Medulla oblongata (tissue), 1 donor: ENCODE results near the gene CLEC11A.

Experiments
- DNase-seq: peaks from one replicate; pipeline ENCODE4 v3.0.0-alpha.2; 2015; ENCODE audit errors: extremely low spot score

The CLEC11A gene

GRCh38 chr19:50703915-50704796 is 19.0 kb upstream of the CLEC11A start:
- no peak for DNase-seq

DNA sequence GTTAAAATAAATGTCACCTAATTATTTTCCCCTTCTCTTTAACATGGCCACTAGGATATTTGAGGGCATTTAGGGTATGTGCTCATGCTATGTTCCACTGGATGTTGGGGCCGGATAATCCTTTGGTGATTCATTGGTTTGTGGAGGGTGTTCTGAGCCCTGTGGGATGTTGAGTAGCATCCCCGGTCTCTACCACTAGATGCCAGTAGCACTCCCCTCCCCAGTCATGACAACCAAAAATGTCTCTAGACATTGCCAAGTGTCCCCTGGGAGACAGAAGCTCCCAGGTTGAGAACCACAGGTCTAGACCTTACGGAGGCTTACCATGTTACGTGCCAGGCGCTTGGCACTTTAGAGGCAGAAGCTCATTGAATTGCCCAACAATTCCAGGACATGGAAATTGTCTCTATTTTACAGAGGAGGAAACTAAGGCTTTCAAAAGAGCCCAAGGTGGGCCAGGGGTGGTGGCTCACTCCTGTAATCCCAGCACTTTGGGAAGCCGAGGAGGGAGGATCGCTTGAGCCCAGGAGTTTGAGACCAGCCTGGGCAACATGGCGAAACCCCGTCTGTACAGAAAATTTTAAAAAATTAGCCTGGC is 17.6 kb upstream of the CLEC11A start:
- DNase-seq: peak; percentile 21

DNA sequence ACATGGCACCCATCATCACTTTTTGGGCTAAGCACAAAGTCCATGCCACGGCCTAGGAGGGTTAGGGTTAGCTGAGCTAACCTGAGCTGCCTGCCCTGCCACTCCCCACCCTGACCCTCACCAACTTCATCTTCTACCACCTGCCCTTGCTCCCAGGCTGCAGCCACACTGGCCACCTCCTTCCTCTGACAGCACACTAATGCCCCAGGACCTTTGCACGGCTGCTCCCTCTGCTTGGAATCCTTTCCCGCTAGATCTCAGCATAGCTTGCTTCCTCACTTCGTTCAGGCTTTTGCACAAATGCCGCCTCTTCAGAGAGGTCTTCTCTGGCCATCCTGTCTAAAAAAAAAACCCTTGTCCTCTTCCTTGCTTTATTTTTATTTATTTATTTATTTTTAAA is 16.8 kb upstream of the CLEC11A start:
- no peak for DNase-seq

DNA sequence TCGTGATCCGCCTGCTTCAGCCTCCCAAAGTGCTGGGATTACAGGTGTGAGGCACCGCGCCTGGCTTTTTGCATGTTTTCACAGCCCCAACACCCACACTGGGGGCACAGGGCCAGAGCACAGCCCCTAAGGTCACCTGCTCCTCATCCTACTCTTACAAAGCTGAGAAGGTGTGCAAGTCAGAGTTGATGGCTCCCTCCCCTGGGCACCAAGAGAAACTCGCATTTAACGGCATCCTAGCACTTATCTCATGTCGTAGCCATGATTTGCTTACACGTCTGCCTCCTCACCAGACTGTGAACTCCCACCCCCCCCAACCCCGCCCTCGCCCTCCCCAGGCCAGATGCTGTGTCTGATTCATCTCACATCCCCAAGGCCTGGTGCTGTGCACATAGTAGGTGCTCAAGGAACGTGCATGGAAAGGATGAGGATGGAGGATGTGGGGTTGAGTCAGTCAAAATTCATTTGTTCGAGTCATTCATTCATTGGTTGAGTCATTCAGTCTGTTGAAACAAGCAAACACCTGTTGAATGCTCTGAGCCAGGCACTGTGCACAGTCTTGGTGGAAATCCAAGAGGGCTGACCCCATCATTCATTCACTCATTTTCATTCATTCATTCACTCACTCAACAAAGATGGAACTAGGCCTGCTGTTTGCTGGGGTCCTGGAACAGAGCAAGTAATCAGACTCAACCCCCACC is 14.8 kb upstream of the CLEC11A start:
- DNase-seq: no peak

DNA sequence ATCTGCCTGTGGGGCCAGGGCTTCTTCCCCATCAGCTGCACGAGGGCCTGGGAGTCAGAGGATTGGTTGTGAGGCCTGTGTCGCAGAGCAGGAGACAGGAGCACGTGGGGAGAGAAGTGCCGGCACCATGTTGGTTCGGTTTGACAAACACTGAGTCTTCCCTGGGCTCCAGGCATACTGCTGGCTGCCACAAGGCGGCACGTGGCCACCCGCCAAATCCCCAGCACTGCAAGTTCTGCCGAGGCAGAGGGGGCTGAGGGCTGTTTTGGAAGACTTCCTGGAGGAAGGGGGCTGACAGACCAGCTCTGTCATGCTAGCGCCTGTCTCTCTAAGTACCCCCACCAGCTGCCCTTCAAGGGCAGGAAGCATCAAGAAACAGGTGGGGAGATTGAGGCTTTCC is 13.1 kb upstream of the CLEC11A start:
- DNase-seq: no peak

DNA sequence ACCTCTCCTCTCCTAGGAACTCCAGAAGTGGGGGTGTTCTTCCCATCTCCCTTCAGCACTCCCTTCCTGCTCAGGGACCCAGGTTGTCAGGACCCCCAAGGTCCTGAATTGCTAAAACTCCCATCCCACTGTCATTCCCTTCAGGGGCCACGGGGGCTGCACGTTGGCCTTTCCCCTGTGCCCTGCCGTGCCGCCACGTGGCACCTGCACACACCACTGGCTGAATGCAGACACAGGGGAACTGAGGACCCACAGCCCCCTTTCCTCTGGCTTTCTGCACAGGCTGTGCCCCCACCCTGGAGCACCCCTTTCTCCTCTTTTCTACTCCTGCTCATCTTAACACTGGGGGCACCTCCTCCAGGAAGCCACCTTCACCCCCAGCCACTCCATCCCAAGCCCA is 12.6 kb upstream of the CLEC11A start:
- no peak for DNase-seq

DNA sequence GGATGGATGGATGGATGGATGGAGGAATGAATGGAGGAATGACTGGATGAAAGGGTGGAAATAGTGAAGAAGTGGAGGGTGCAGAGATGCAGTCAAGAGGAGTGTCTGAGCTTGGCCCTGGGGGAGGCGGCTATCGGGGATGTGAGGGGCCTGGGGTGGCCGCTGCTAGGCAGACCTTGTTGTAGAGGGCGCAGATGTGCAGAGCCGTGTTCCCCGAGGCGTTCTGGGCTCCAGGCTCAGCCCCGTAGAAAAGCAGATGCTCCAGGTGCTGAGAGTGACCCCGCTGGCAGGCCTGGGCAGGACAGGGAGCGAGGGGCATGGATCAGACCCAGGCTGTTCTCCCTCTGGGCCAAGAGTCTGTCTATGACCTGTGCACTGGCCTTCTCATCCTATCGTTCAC is 12.0 kb upstream of the CLEC11A start:
- DNase-seq: no peak

DNA sequence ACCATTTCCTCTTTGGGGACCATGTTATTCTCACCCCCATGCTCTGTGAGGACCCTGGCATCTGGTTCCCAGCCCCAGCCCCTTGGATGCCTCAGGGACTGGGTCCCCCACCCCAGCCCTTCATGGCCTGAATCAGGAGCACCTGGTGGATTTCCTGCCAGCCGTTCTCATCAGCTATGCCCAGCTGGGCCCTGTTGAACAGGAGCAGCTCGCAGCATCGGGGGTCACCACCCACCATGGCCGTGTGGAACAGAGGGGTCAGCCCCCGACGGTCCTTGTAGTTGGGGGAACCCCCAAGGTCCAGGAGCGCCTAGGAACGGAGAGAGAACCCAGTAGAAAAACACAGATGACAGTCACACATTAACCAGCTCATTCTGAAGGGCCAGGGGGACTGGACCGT is 11.4 kb upstream of the CLEC11A start:
- DNase-seq: no peak

GRCh38 chr19:50712833-50713232 is 10.3 kb upstream of the CLEC11A start:
- DNase-seq: no peak

DNA sequence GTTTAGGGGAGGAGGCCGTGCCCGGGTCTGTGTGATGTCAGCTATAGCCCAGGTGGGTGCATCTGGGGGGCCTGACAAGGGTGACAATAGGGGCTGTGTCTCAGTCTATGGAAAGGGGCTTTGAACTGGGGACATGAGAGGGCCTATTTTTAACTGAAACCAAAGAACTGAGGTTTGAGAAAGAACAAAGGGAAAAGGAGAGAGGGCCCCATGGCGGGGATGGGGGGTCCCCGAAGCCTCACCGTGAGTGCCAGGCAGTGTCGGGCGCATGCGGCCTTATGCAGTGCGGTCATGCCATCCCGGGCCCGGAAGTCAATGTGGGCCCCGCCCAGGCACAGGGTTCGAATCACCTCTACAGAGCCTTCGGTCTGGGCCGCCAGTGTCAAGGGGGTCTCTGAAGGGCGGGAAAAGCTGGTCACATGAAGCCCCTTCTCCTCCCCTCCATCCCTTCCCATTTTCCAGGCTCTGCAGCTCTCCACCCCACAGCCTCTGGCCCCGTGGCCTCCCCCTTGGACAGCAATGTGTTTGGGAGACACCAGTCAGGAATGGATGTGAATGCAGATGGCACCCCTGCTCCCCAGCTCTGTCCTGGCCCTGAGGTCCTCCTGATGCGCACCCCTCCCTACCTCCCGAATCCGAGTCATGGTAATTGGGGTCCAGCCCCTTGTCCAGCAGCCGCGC is 9.5 kb upstream of the CLEC11A start:
- DNase-seq: no peak

GRCh38 chr19:50716178-50717025 is 6.8 kb upstream of the CLEC11A start:
- no peak for DNase-seq

DNA sequence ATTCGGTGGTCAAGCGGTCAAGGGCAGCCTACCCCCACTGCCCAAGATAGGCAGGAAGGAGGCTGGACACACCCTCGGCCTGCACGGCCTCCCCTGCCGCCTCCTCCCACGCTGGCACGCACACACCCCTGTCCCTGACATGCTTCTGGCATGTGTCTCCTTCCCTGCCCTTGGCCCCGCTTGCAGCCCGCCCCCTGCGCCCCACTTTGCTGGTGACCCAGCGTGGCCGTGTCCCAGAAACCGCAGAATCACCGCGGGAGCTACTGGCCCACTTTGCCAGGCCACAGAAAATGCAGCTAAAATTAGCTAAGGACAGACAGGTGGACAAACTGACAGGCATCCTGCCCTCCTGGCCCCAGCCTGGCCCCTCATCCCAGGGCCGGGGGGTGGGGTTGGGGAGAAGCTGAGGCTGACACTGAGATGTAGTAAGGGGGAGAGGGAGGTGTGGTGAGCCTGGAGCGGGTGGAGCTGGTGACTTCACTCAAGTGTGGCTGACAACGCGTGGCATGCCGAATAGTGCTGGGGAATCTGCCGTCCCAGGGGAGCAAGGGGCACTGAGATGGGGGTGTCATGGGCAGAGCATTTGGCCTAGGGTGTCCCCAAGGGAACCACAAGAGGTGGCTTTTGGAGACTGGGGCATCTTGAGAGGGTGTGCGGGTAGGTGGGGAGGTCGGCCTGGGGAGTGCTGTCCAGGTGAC is 6.0 kb upstream of the CLEC11A start:
- DNase-seq: no peak

DNA sequence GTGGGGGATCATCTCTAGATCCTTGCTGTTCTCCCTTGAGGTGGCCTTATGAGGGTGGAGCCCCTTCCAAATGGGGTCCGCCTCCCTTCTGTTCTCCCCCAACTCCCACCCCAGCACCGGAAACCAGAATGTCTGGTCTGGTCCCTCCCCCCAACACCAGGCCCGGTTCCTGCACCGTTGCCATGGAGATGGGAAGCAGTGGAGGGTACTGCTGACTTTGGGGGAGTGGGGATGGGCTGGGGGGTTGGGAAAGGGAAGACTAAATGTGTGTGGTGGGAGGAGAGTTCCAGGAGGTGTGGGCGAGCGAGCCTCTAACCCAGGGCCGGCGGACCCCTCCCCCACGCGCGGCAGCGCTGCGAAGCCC is 5.3 kb upstream of the CLEC11A start:
- DNase-seq: no peak

DNA sequence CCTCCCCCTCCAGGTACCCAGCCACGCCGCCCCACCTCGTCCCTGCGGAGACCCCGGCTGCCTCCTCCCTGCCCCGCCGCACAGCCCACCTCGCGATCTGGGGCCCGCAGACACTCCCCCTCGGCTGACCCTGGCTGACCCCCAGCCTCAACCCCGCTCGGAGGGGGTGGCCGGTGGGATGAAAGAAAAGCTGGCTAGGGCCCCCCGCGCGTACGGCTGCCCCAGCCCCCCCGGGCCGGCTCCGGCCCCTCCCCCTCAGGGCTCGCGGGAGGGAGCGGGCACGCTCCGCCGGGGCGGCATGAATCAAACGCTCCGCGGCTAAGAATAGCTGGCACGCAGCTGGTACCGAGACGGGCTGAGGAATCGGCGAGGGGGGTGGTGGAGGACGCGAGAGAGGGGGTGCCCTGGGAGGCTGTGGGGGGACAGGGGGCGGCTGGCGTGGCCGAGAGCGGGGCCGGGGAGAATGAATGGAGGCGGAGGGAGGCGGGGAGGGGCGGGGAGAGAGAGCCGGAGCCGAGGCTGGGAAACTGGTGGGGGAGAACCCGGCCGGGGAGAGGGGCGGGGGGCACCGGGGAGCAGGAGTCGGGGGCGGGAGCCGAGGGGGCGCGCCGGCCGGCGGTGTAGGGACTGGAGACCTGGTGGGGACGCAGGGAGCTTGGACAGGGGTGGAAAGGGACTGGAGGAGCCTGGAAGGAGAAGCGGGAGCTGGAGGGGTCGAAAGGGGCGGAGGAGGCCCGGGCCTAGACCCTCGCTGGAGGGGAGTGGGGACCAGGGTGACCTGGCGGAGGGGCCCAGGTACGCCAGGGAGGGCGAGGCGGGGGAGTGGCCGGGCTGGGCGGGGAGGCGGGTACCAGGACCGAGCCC is 4.7 kb upstream of the CLEC11A start:
- no peak for DNase-seq

DNA sequence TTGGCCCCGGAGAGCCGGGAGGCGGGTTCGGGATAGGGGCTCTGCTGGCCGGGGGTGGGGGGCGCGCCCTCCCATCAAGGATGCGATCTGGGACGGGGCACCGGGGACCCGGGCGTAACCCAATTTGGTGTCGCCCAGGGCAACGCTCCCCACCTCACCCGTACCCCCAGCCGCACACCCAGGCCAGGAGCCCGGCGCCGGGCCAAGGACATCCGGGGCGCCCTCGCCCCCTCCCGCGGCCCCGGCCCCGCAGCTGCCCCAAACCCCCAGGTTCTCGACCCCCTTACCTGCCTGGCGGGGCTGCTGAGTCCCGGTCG is 4.1 kb upstream of the CLEC11A start:
- no peak for DNase-seq

GRCh38 chr19:50719566-50719965 is 3.6 kb upstream of the CLEC11A start, which contains the start of gene SHANK1:
Gene SHANK1, minus strand, starts transcription at chr19:50719802. Its CDS starts 2,883 bp downstream, at chr19:50716919.
- no peak for DNase-seq

DNA sequence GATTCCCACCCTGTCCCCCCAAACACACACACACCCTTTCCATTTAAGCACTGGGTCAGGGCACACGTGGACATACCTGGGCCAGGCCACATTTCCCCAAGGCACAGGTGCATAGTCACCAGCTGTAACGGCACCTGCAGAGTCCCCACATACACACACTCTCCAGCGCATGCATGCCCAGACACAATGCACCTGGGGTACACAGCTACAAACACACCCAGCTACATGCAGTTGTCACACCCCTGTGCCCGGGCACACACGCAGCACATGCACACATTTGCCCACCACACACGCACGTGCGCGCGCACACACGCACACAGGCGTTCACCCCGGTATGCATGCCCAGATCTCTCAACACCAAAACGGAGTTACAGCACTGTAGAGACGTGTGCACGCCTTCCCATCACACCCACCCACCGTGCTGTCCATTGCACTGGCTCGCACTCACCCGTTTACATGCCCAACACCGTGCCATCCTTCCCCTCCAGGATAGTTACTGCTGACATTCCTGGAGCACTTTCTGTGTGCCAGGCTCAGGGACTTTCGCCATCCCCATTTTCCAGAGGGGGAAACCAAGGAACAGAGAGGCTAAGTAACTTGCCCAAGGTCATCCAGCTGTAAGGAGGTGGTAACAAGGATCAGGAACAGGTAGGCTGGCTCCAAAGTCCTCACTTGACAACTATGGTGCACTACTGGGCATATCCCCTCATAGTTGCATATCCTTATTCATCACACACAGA is 2.8 kb upstream of the CLEC11A start:
- no peak for DNase-seq

- DNase-seq: no peak
Observed at GRCh38 chr19:50720921-50721381, 2.2 kb upstream of the CLEC11A start.
